Gastrocnemius medialis (tissue), 4 donors: ENCODE results near the gene TRDN. TPM values are rescaled to one million over a fixed set of nuclear protein-coding genes. Genes with fewer than 3 reads are reported as not detected.

ENCODE experiments used
- ATAC-seq, 2 donors: fragments of 150-250 bp; one replicate each; pipeline ENCODE4 v1.9.1; 2016
- DNase-seq, 2 donors: peaks; one replicate each; pipeline ENCODE4 v3.0.0-alpha.2; 2019
- H3K27ac ChIP-seq, 4 donors: fragments of 200-600 bp; sonication (generic); 1 replicate in 1 of 4; 2 replicates in 3 of 4; pipeline ENCODE4 v1.5.1; 2016 to 2018; ENCODE audit warnings: mild to moderate bottlenecking in 2 of 4, moderate library complexity in 1 of 4
- H3K27me3 ChIP-seq, 3 donors: fragments of 200-600 bp; sonication (generic) in 2 of 3; 1 replicate in 1 of 3; 2 replicates in 2 of 3; pipeline versions ENCODE4 v1.5.1 to v1.6.0; 2016 to 2019; ENCODE audit warnings: mild to moderate bottlenecking in 1 of 3, moderate library complexity in 1 of 3
- H3K36me3 ChIP-seq, 2 donors: fragments of 200-600 bp; sonication (generic) in 1 of 2; one replicate each; pipeline ENCODE4 v1.5.1; 2017 to 2018
- H3K4me1 ChIP-seq, 2 donors: fragments of 200-600 bp; sonication (generic) in 1 of 2; one replicate each; pipeline ENCODE4 v1.5.1; 2016 to 2017; ENCODE audit warnings: mild to moderate bottlenecking in 2 of 2
- H3K4me3 ChIP-seq, 4 donors: fragments of 200-600 bp; sonication (generic) in 3 of 4; 1 replicate in 1 of 4; 2 replicates in 3 of 4; pipeline ENCODE4 v1.5.1; 2016 to 2019; ENCODE audit warnings: mild to moderate bottlenecking in 2 of 4
- H3K9me3 ChIP-seq, 3 donors: fragments of 200-600 bp; sonication (generic) in 2 of 3; 1 replicate in 1 of 3; 2 replicates in 2 of 3; pipeline ENCODE4 v1.5.1; 2016 to 2019
- CTCF ChIP-seq, 5 experiments: fragments of 450-650 bp in 3 of 5; fragments of 200-600 bp in 2 of 5; sonication (generic) in 2 of 5; IDR thresholded peaks in 4 of 5; conservative IDR thresholded peaks in 1 of 5; 1 replicate in 4 of 5; 2 replicates in 1 of 5; pipeline ENCODE4 v1.5.1; 2016 to 2019; ENCODE audit warnings: antibody characterized with exemption in 5 of 5, mild to moderate bottlenecking in 3 of 5, moderate library complexity in 3 of 5
- POLR2A ChIP-seq, 2 donors: fragments of 450-650 bp; IDR thresholded peaks; one replicate each; pipeline ENCODE4 v1.6.1; 2017; ENCODE audit warnings: antibody characterized with exemption in 2 of 2, mild to moderate bottlenecking in 2 of 2, moderate library complexity in 2 of 2
- in situ Hi-C, 4 donors: fragments of 200-750 bp; cut with MboI; loops; one replicate each; pipeline versions ENCODE4 v1.15.0 to v1.8.0; 2017; ENCODE audit warnings: low sequenced_read_pairs in 4 of 4
- intact Hi-C: fragments of 100-400 bp; cut with DNase I; formaldehyde crosslinking; loops from one replicate; pipeline ENCODE4 v1.15.1; 2023; ENCODE audit warnings: low total_unique reads
- total RNA-seq, 4 donors: library from RNA; depleted of rRNA; stranded (reverse); fragments of >200 nt; gene quantifications; one replicate each; pipeline versions ENCODE4 v1.1.0 to v1.2.3, GENCODE V29; 2016

The TRDN gene
- total RNA-seq, 4 donors from 2014 or later: 190 to 628 (median 296) TPM

DNA sequence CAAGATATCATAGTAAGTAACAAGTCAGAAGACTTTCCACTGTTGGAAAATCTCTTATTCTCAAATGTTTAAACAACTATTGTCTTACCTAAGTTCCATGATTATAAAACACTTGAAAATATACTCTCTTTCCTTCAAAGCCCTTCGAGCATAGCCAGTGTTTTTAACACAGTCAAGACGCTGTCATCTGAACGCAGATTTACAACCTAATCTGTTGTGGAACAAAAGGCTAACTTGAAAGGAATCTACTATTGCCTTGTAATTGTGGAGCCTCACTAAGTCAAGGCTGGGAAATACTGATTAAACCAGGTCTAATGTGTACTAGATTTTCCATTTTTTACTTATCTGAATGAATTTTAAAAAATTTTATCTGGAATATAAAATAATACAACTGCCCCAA, 205.8 kb downstream of the TRDN start:
- intact Hi-C loops (no loop called here), in situ Hi-C loops (no loop called here)
- ATAC-seq (no peak), DNase-seq (no peak)
- Histone ChIP-seq H3K36me3 (no peaks in the 10 kb centered on the region), H3K4me1 (peaks cover 43 to 72% of the 10 kb centered on the region in 2 donors), H3K4me3 (no peak overlapping the region), H3K9me3 (no peaks in the 10 kb centered on the region), H3K27ac (peak overlapping the region; percentile 13 to 82 (median 64)), H3K27me3 (no peaks in the 10 kb centered on the region)
- TF ChIP-seq CTCF (IDR thresholded peaks at IDR 0.05 in 4 of 5, conservative IDR thresholded peaks at IDR 0.05 in 1 of 5) (no peak), POLR2A (IDR thresholded peaks at IDR 0.05) (no peak)

DNA sequence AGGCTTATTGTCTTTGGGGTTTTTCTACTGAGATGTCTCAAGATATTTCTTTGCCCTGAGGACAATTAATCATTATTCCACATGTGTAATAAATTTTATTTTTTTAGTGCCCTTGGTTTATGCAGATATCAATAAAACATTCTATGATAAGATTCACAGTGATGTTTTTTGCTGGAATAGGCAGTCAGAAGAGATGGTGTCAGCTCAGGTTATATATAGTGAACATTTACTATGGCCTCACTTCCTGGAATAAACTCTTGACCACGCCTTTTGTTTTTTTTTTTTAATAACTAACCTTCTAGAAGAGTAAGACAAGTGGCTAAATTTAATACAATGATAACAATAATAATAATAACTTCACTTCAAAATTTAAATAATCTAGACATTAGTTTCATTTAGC, 209.7 kb downstream of the TRDN start:
- H3K4me3 ChIP-seq: no peak overlapping the region
- H3K9me3 ChIP-seq: no peaks in the 10 kb centered on the region
- H3K27me3 ChIP-seq: no peaks in the 10 kb centered on the region
- DNase-seq (no peak), ATAC-seq (no peak)
- intact Hi-C loops (no loop called here), in situ Hi-C loops (no loop called here)
- peaks cover 45 to 82% of the 10 kb centered on the region in 2 donors for H3K4me1 ChIP-seq
- H3K36me3 ChIP-seq: no peaks in the 10 kb centered on the region
- peak overlapping the region in 3 of 4 donors; percentile 44 to 73 (median 64) for H3K27ac ChIP-seq
- TF ChIP-seq CTCF (IDR thresholded peaks at IDR 0.05 in 4 of 5, conservative IDR thresholded peaks at IDR 0.05 in 1 of 5) (no peak), POLR2A (IDR thresholded peaks at IDR 0.05) (no peak)

- H3K36me3 ChIP-seq: no peaks in the 10 kb centered on the region
- H3K9me3 ChIP-seq: no peaks in the 10 kb centered on the region
- peak overlapping the region; percentile 61 to 73 (median 67) for H3K27ac ChIP-seq
- in situ Hi-C loops (no loop called here), intact Hi-C loops (no loop called here)
- DNase-seq (no peak), ATAC-seq (no peak)
- H3K27me3 ChIP-seq: no peaks in the 10 kb centered on the region
- no peak overlapping the region for H3K4me3 ChIP-seq
- H3K4me1 ChIP-seq: peaks cover 78 to 87% of the 10 kb centered on the region in 2 donors
- TF ChIP-seq POLR2A (IDR thresholded peaks at IDR 0.05) (no peak), CTCF (IDR thresholded peaks at IDR 0.05 in 4 of 5, conservative IDR thresholded peaks at IDR 0.05 in 1 of 5) (no peak)
Measured at GRCh38 chr6:123423130-123423529, 213.6 kb downstream of the TRDN start.

DNA sequence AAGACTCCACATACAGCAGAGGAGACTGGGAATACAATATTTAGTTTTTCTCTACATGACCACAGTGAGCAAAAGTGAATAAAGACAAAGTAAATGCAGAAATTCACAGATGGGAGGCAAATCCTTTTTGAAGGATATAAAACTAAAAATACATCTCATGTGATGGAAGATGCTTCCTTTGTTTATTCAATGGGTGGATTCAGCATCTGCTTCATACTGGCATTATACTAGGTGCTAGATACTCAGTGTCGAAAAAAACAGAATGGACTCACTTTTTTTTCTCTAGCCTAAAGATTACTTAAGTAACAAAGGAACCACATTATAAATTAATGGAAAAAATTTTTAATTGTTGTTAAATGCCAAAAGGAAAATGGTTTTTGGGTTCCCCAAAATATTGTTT, 216.2 kb downstream of the TRDN start:
- no peak for DNase-seq
- peak overlapping the region; percentile 46 to 73 (median 63) for H3K27ac ChIP-seq
- in situ Hi-C loops: no loop called here
- ATAC-seq: no peak
- H3K27me3 ChIP-seq: no peaks in the 10 kb centered on the region
- TF ChIP-seq CTCF (IDR thresholded peaks at IDR 0.05 in 4 of 5, conservative IDR thresholded peaks at IDR 0.05 in 1 of 5) (no peak), POLR2A (IDR thresholded peaks at IDR 0.05) (no peak)
- no peaks in the 10 kb centered on the region for H3K36me3 ChIP-seq
- no peak overlapping the region for H3K4me3 ChIP-seq
- peaks cover 74 to 85% of the 10 kb centered on the region in 2 donors for H3K4me1 ChIP-seq
- intact Hi-C loops: no loop called here
- no peaks in the 10 kb centered on the region for H3K9me3 ChIP-seq

- H3K4me1 ChIP-seq: peaks cover 69 to 91% of the 10 kb centered on the region in 2 donors
- in situ Hi-C loops: loop anchor here in 3 of 4 donors (5.0 kb wide), 1 partner anchor 294 kb away; no protein-coding TSS in a partner anchor
Measured at GRCh38 chr6:123418071-123418470, 218.7 kb downstream of the TRDN start.

More at GRCh38 chr6:123418071-123418470, 218.7 kb downstream of the TRDN start:
- no peak for DNase-seq
- no peak for TF ChIP-seq CTCF (IDR thresholded peaks at IDR 0.05 in 4 of 5, conservative IDR thresholded peaks at IDR 0.05 in 1 of 5)
- TF ChIP-seq POLR2A (IDR thresholded peaks at IDR 0.05): no peak
- Histone ChIP-seq H3K9me3 (no peaks in the 10 kb centered on the region), H3K27me3 (no peaks in the 10 kb centered on the region), H3K4me3 (peak overlapping the region in 2 of 4 donors; percentile 6 to 8), H3K36me3 (no peaks in the 10 kb centered on the region), H3K27ac (peak overlapping the region; percentile 46 to 73 (median 63))
- ATAC-seq: peak; percentile 16 to 22
- intact Hi-C loops: loop anchor here (5.0 kb wide), 1 partner anchor 99 kb away; no protein-coding TSS in a partner anchor
